NB4 (cell line): ENCODE results near the gene MED29.

Source experiments
- DNase-seq: peaks from one replicate; pipeline ENCODE4 v3.0.0; 2010; ENCODE audit warnings: low read depth
- H3K4me3 ChIP-seq: one replicate; pipeline ENCODE4 v1.5.1; 2011; ENCODE audit warnings: mild to moderate bottlenecking, low read depth, low read length, moderate library complexity
- MYC ChIP-seq: IDR thresholded peaks from 2 replicates; pipeline ENCODE4 v1.6.1; 2011; ENCODE audit warnings: low read depth, low read length
- POLR2A ChIP-seq: IDR thresholded peaks from 2 replicates; pipeline ENCODE4 v1.6.1; 2011; ENCODE audit warnings: mild to moderate bottlenecking; ENCODE audit not compliant: insufficient read length; ENCODE audit errors: extremely low read depth
- TF ChIP-seq, protein P1 (sequence below): IDR thresholded peaks from 2 replicates; pipeline ENCODE4 v1.6.1; 2011; ENCODE audit warnings: low read depth, low read length
- TF ChIP-seq, protein P2 (sequence below): IDR thresholded peaks from one replicate; pipeline ENCODE4 v1.5.1; 2012; ENCODE audit warnings: low read depth, low read length

The MED29 gene

DNA sequence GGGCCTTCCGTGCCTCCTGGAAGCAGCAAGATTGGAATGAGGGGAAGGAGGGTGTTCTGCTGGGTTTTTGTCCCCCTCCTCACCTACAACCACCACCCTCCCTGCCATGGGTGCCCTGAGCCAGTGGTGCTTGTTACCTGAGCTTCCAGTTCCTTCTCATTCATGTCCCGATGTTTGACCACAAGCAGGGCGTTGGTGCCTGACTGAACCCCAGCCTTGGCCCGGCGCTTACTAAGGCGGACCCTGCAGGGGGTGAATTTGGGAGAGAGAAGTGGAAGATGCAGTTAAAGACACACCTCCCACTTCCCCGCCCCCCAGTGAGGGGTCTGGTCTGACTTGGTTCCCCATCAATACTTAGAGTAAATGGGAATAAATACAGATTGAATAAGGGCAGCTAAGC lies 4.6 kb upstream of the MED29 start:
- H3K4me3 ChIP-seq = no peak overlapping the region
- no peak for DNase-seq
- TF ChIP-seq POLR2A (no peak), MYC (no peak)
- TF ChIP-seq, protein P1, sequence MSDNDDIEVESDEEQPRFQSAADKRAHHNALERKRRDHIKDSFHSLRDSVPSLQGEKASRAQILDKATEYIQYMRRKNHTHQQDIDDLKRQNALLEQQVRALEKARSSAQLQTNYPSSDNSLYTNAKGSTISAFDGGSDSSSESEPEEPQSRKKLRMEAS = no peak
- TF ChIP-seq, protein P2, sequence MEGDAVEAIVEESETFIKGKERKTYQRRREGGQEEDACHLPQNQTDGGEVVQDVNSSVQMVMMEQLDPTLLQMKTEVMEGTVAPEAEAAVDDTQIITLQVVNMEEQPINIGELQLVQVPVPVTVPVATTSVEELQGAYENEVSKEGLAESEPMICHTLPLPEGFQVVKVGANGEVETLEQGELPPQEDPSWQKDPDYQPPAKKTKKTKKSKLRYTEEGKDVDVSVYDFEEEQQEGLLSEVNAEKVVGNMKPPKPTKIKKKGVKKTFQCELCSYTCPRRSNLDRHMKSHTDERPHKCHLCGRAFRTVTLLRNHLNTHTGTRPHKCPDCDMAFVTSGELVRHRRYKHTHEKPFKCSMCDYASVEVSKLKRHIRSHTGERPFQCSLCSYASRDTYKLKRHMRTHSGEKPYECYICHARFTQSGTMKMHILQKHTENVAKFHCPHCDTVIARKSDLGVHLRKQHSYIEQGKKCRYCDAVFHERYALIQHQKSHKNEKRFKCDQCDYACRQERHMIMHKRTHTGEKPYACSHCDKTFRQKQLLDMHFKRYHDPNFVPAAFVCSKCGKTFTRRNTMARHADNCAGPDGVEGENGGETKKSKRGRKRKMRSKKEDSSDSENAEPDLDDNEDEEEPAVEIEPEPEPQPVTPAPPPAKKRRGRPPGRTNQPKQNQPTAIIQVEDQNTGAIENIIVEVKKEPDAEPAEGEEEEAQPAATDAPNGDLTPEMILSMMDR = no peak

DNA sequence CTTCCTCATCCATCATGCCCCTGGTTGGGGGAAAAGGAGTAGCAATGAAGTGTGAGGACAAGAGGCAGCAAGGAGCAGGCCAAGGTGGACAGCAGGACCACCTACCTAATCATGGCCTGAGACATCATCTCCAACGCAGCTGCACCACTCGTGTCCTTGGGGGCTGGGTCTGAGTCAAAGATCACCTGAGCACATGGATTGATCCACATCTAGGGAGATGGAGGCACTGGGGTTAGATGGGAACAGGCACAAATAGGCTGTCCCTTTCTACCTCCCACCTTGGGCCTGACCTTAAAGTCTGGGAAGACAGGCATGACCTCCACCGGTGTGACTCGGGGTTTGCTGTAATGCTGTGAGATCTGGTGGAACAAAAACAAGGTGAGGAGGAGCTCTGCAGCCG lies 2.5 kb upstream of the MED29 start:
- TF ChIP-seq, protein P1 = no peak
- TF ChIP-seq, protein P2 = no peak
- TF ChIP-seq MYC (no peak), POLR2A (no peak)
- DNase-seq = no peak

DNA sequence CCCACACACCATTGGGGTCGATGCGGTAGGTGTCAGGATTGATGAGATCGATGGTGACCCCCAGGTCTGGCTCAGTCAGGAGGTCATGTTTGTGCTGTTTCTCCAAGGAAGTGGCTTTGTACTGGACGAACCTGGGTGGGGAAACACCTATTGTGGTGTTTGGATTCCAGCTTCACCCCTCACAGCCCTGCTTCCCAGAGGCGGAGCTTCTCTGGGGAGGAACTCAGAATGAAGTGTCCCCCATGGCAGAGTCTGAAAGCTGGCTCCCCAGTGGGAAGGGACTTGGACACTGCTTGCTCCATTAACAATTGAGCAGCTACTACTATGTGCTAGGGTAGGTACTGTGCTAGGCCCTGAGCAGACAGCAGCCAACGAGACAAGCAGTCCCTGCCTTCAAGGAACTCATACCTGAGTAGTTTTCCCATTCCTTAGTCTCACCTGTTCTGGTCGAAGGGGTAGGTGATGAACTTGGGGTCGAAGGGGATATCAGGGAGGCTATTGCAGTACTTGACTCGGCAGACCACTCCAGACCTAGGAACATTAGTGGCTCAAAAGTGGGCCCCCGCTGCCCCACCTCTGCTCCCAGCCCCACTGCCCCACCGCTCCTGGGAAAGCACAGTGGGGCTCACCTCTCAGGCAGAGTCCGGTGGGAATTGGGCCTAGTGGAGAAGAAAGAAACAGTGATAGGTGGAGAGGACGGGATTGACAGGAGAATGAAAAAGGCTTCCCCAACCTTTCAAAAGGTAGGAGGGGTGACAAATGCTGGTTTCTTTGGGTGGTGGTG lies 1.4 kb upstream of the MED29 start:
- H3K4me3 ChIP-seq = peak overlapping the region; percentile 95
- DNase-seq = no peak
- no peak for TF ChIP-seq MYC
- no peak for TF ChIP-seq POLR2A
- TF ChIP-seq, protein P1 = no peak
- TF ChIP-seq, protein P2 = no peak

More for the DNA sequence above, 2.5 kb upstream of the MED29 start:
- no peak overlapping the region for H3K4me3 ChIP-seq

DNA sequence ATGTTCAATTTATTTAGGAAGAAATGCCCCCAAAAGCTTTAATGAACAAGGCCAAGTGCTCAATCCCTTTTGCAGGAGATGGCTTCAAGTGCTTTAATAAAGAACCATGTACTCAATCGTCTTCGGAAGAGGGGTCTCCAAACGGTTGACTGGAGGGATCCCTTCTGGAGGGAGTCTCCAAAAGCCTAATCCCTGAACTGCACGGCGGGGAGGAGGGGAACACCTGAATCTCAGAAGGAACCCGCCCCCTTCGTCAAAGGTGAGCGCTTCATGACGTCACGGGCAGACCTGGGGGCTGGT lies 777 bp upstream of the MED29 start:
- no peak for DNase-seq
- peak overlapping the region; percentile 95 for H3K4me3 ChIP-seq
- no peak for TF ChIP-seq POLR2A
- TF ChIP-seq, protein P1 = no peak
- TF ChIP-seq MYC = no peak
- TF ChIP-seq, protein P2 = no peak

DNA sequence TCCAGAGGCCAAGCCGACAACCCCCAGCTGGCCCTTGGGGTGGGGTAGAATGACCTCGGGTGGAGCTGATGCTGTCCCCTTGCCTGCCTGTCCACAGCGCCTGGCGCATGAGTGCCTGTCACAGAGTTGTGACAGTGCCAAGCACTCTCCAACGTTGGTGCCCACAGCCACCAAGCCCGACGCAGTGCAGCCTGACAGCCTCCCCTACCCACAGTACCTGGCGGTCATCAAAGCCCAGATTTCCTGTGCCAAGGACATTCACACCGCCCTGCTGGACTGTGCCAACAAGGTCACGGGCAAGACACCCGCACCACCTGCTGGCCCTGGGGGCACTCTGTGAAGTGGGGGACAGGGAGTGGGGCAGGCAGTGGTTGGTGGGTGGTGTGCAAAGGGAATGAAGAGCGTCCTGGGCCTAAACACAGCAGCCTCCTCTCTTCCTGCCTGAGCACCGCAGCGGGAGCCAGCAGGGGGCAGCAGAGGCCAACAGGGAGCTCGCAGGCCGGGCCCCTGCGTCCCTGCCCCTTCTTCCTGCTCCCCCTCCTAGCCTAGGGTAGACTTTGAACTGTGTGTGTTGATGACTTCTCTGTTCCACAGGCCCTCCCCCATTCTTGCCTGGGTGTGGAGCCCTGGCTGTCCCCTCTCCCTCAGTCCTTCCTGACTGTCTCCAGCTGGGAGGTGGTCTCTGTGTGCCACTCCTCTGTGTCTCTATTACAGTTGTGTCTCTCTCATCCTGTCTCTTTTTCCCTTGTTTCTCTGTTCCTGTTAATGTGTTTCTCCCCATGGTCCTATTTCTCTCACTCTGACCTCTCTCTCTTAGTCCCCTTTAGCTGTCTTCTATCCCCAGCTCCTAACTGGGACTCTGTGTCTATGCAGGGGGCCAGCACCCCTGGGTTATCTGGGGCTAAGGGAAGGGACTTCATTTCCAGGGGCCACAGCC lies 6.5 kb downstream of the MED29 start:
- no peak for TF ChIP-seq POLR2A
- TF ChIP-seq, protein P2 = peak; percentile 84
- H3K4me3 ChIP-seq = no peak overlapping the region
- DNase-seq = peak; percentile 87
